K562 (cell line): ENCODE data around the gene LGALS7. TPM values are rescaled to one million over a fixed set of nuclear protein-coding genes. Genes with fewer than 3 reads are reported as not detected.

ENCODE experiments used
- ATAC-seq: fragments of 200-7000 bp; cut with Tn5 transposase; 3 replicates; pipeline ENCODE4 v1.9.1; 2020; ENCODE audit warnings: moderate library complexity
- BruUV-seq: library from RNA; stranded (reverse); fragments of 400-500 nt; replicated peaks from 2 replicates; lab custom pipeline; 2021; lab: Mats Ljungman, UMichigan
- CTCF ChIA-PET: fragments of 300-600 bp; formaldehyde crosslinking; extraction: SDS; loops from one replicate; lab custom pipeline; 2021; ENCODE audit warnings: low intra/inter-chr PET ratio; lab: Yijun Ruan, JAX
- POLR2A ChIA-PET: fragments of 300-600, 350-650 bp; sonication (Branson Sonifier 250); formaldehyde crosslinking; extraction: SDS; loops from one replicate; lab custom pipeline; 2021; ENCODE audit warnings: antibody characterized with exemption, inconsistent platforms; lab: Yijun Ruan, JAX
- DNase-seq, 4 experiments: peaks; one replicate each; pipeline versions ENCODE4 v3.0.0 to v3.0.0-alpha.2; 2011 to 2018; ENCODE audit warnings: low spot score in 3 of 4, mixed read lengths in 3 of 4; ENCODE audit errors: extremely low read depth in 1 of 4
- FAIRE-seq: peaks from 2 replicates; lab custom pipeline; 2011; peaks lifted over from hg19 to GRCh38; lab: Jason Lieb, UNC
- H2AFZ ChIP-seq: 2 replicates; pipeline ENCODE4 v1.6.0; 2011; ENCODE audit warnings: low read depth, low read length, control low read depth, inconsistent platforms
- H3K27ac ChIP-seq: fragments of 200-600 bp; 3 replicates; pipeline ENCODE4 v1.8.0; 2011; ENCODE audit warnings: low read depth, mild to moderate bottlenecking, control low read depth, inconsistent platforms, low read length, moderate library complexity, mixed read lengths; ENCODE audit errors: extremely low read depth
- H3K27me3 ChIP-seq, 2 experiments: fragments of 300-600 bp in 1 of 2; 2 replicates in 1 of 2; 3 replicates in 1 of 2; pipeline versions ENCODE4 v1.6.0 to v1.8.0; 2011; ENCODE audit warnings: inconsistent platforms in 2 of 2, low read length in 2 of 2, mild to moderate bottlenecking in 1 of 2, mixed read lengths in 1 of 2, moderate library complexity in 1 of 2; ENCODE audit not compliant: control insufficient read depth in 2 of 2, insufficient read depth in 2 of 2
- H3K36me3 ChIP-seq: fragments of 300-600 bp; 3 replicates; pipeline ENCODE4 v1.8.0; 2011; ENCODE audit warnings: mild to moderate bottlenecking, low read length, inconsistent platforms; ENCODE audit not compliant: control insufficient read depth, insufficient read depth
- H3K4me1 ChIP-seq, 2 experiments: fragments of 200-600 bp in 1 of 2; replicated peaks in 1 of 2; 2 replicates in 1 of 2; 3 replicates in 1 of 2; pipeline versions ENCODE4 v1.5.1 to v1.8.0; 2011; ENCODE audit warnings: inconsistent platforms in 2 of 2, low read length in 2 of 2, mild to moderate bottlenecking in 1 of 2, mixed read lengths in 1 of 2, moderate library complexity in 1 of 2; ENCODE audit not compliant: control insufficient read depth in 2 of 2, insufficient read depth in 2 of 2
- H3K4me2 ChIP-seq: 2 replicates; pipeline ENCODE4 v1.6.1; 2011; ENCODE audit warnings: low read length, control low read depth, inconsistent platforms, mixed read lengths; ENCODE audit not compliant: insufficient read depth
- H3K4me3 ChIP-seq: fragments of 200-600 bp; sonication (generic), shearing (Covaris generic); 2 replicates; pipeline ENCODE4 v1.5.1; 2016; ENCODE audit warnings: control low read depth, inconsistent platforms
- H3K79me2 ChIP-seq: fragments of 200-600 bp; 3 replicates; pipeline ENCODE4 v1.8.0; 2011; ENCODE audit warnings: low read length, inconsistent platforms; ENCODE audit not compliant: control insufficient read depth, insufficient read depth
- H3K9ac ChIP-seq, 2 experiments: 2 replicates each; pipeline versions ENCODE4 v1.6.0 to v1.6.1; 2011; ENCODE audit warnings: low read depth in 2 of 2, low read length in 2 of 2, control low read depth in 1 of 2, inconsistent platforms in 1 of 2, mild to moderate bottlenecking in 1 of 2, mixed read lengths in 1 of 2; ENCODE audit not compliant: insufficient read depth in 1 of 2
- H3K9me1 ChIP-seq: one replicate; pipeline ENCODE4 v1.6.0; 2011; ENCODE audit warnings: inconsistent platforms, mild to moderate bottlenecking, low read length, moderate library complexity; ENCODE audit not compliant: control insufficient read depth, insufficient read depth
- H3K9me3 ChIP-seq: replicated peaks from 2 replicates; pipeline ENCODE4 v1.5.1; 2011; ENCODE audit warnings: low read depth, low read length, inconsistent platforms; ENCODE audit not compliant: control insufficient read depth, insufficient read depth
- H4K20me1 ChIP-seq: replicated peaks from 2 replicates; pipeline ENCODE4 v1.6.1; 2011; ENCODE audit warnings: low read length, inconsistent platforms, mixed read lengths; ENCODE audit not compliant: control insufficient read depth, insufficient read depth
- AFF1 ChIP-seq, 2 experiments: fragments of 450-650 bp; IDR thresholded peaks; 2 replicates each; pipeline ENCODE4 v1.6.1; 2018; ENCODE audit warnings: mild to moderate bottlenecking in 2 of 2, low read depth in 1 of 2; ENCODE audit not compliant: partially characterized antibody in 2 of 2
- AFF4 ChIP-seq: sonication (generic); formaldehyde crosslinking; IDR thresholded peaks from 2 replicates; pipeline ENCODE4 v1.8.0; 2023; ENCODE audit warnings: mild to moderate bottlenecking, missing genetic modification reagents
- CREB3L1 ChIP-seq: fragments of 450-650 bp; IDR thresholded peaks from 2 replicates; pipeline ENCODE4 v1.6.1; 2014; ENCODE audit warnings: low read depth, mild to moderate bottlenecking, moderate library complexity, borderline replicate concordance
- ESRRA ChIP-seq: fragments of 450-650 bp; IDR thresholded peaks from 2 replicates; pipeline ENCODE4 v1.6.1; 2014; ENCODE audit warnings: low read depth, mild to moderate bottlenecking, moderate library complexity, borderline replicate concordance
- EZH2 ChIP-seq: IDR thresholded peaks from 2 replicates; pipeline ENCODE4 v1.6.1; 2012; ENCODE audit warnings: low read depth, mild to moderate bottlenecking, inconsistent platforms, low read length, borderline replicate concordance
- KLF10 ChIP-seq: fragments of 250-450 bp; sonication (Bioruptor Pico); IDR thresholded peaks from 2 replicates; pipeline ENCODE4 v1.6.1; 2021; ENCODE audit warnings: matching md5 sums
- MAX ChIP-seq: sonication (generic); formaldehyde crosslinking; IDR thresholded peaks from 2 replicates; pipeline ENCODE4 v1.9.0; 2022; ENCODE audit warnings: mild to moderate bottlenecking, missing genetic modification reagents
- MAZ ChIP-seq, 2 experiments: fragments of 450-650 bp in 1 of 2; sonication (generic) in 1 of 2; formaldehyde crosslinking; IDR thresholded peaks in 1 of 2; conservative IDR thresholded peaks in 1 of 2; 2 replicates each; pipeline versions ENCODE4 v1.4.0 to v1.5.0; 2020; ENCODE audit warnings: mild to moderate bottlenecking in 1 of 2, missing genetic modification reagents in 1 of 2
- POLR3G ChIP-seq: IDR thresholded peaks from 2 replicates; pipeline ENCODE4 v1.6.1; 2011; ENCODE audit not compliant: insufficient read length, insufficient replicate concordance; ENCODE audit errors: extremely low read depth
- SMARCA4 ChIP-seq: fragments of 450-650 bp; IDR thresholded peaks from 2 replicates; pipeline ENCODE4 v1.6.1; 2016
- ZC3H8 ChIP-seq: fragments of 450-650 bp; IDR thresholded peaks from 2 replicates; pipeline ENCODE4 v1.6.1; 2017
- ZKSCAN3 ChIP-seq: fragments of 250-450 bp; sonication (Bioruptor Pico); IDR thresholded peaks from 2 replicates; pipeline ENCODE4 v1.4.0; 2020
- ZNF79 ChIP-seq: fragments of 250-450 bp; sonication (Bioruptor Pico); IDR thresholded peaks from 2 replicates; pipeline ENCODE4 v1.4.0; 2020; ENCODE audit warnings: low read depth, mild to moderate bottlenecking, moderate library complexity
- WGBS: fragments of 100-300 bp; shearing (Covaris generic); methylation state at CpG from one replicate; pipeline ENCODE4 v1.1.6; 2016; ENCODE audit warnings: low coverage, mixed read lengths; ENCODE audit not compliant: insufficient coverage; ENCODE audit errors: missing lambda C conversion rate; 5-methylcytosine and 5-hydroxymethylcytosine counted together
- in situ Hi-C: fragments of 300-500 bp; cut with MboI; formaldehyde crosslinking; loops from 4 replicates; pipeline ENCODE4 v1.15.0; 2018; ENCODE audit warnings: inconsistent platforms, mixed read lengths
- intact Hi-C: fragments of 100-400 bp; cut with micrococcal nuclease; formaldehyde crosslinking; loops from 2 replicates; pipeline ENCODE4 v1.14.2; 2022
- polyA plus RNA-seq, 8 experiments: library from polyadenylated mRNA; depleted of rRNA in 4 of 8; stranded (reverse) in 5 of 8; unstranded in 3 of 8; fragments of >200 nt; fragmentation: Nextera tagmentation in 2 of 8; fragmentation: Illumina TruSeq in 1 of 8; extraction: Ambion mirVana in 2 of 8; extraction: Trizol in 1 of 8; gene quantifications; 2 replicates each; pipeline versions ENCODE4 v1.2.1 to v1.2.3, GENCODE V29; 2011 to 2014; ENCODE audit warnings: inconsistent platforms in 1 of 8, missing spikeins in 1 of 8
- total RNA-seq, 7 experiments: library from RNA; depleted of rRNA in 6 of 7; stranded (reverse); fragments of >200 nt in 6 of 7; fragmentation: Illumina TruSeq in 2 of 7; extraction: Trizol in 2 of 7; gene quantifications; 2 replicates each; pipeline versions ENCODE4 v1.2.1 to v1.2.3, GENCODE V29; 2011 to 2021; ENCODE audit warnings: low replicate concordance in 1 of 7

Gene LGALS7
- total and polyA plus RNA-seq, 9 of the 15 experiments (the other 6 are each of a cell fraction or from before 2014, with no cell fraction given) = not detected

- POLR2A ChIA-PET = interaction anchor here (0.7 to 1.5 kb wide), 2 partner anchors 106 to 132 kb away, joined by 3 to 5 read pairs; no protein-coding TSS in a partner anchor
- no TSS peak for BruUV-seq
- Histone ChIP-seq H4K20me1 (no peaks in the 10 kb centered on the region), H3K27me3 (no peaks in the 10 kb centered on the region), H3K9ac (no peak overlapping the region), H3K79me2 (no peaks in the 10 kb centered on the region), H2AFZ (no peak overlapping the region), H3K36me3 (no peaks in the 10 kb centered on the region), H3K4me1 (peaks cover 13 to 33% of the 10 kb centered on the region in 2 experiments; a peak in 4 of 5 replicates), H3K4me3 (no peak overlapping the region), H3K9me1 (no peaks in the 10 kb centered on the region), H3K27ac (no peak overlapping the region), H3K9me3 (no peaks in the 10 kb centered on the region), H3K4me2 (no peak overlapping the region)
- in situ Hi-C loops = no loop called here
- CTCF ChIA-PET = no interaction called here
- 85% methylated on average over 6 of the region's 6 CpGs for WGBS
- DNase-seq (no peak), FAIRE-seq (no peak), ATAC-seq (no peak)
- intact Hi-C loops = no loop called here
- no peak for TF ChIP-seq CREB3L1
- TF ChIP-seq AFF4 (CRISPR knock-in tag) = no peak
- TF ChIP-seq ESRRA = no peak
- no peak for TF ChIP-seq ZKSCAN3 (CRISPR knock-in tag)
- TF ChIP-seq ZC3H8 = no peak
- no peak for TF ChIP-seq POLR3G
- no peak for TF ChIP-seq SMARCA4
- no peak for TF ChIP-seq AFF1 (IDR thresholded peaks at IDR 0.05; ENCODE audit: low read depth in 1 of 2, partially characterized antibody in 2 of 2)
- TF ChIP-seq KLF10 (CRISPR knock-in tag) = no peak
- TF ChIP-seq MAX (CRISPR knock-in tag) = no peak
- no peak for TF ChIP-seq MAZ (CRISPR knock-in tag; conservative IDR thresholded peaks at IDR 0.05 in 1 of 2, IDR thresholded peaks at IDR 0.05 in 1 of 2)
- no peak for TF ChIP-seq EZH2
- TF ChIP-seq ZNF79 (CRISPR knock-in tag) = no peak
These were observed 30.4 kb downstream of the LGALS7 start for GRCh38 chr19:38742906-38743305.
